Activated T-helper 1 cell treated with anti-CD3 and anti-CD28 coated beads, Interleukin-12 subunit alpha, Interleukin-12 subunit beta, Interleukin-2, Interleukin-4 antibody, amounts not matched to agents 30 ng/mL and 10 ng/mL and 1 ng/mL, durations not matched to agents 14 hours and 24 hours and 36 hours (primary cell): Measurements from ENCODE around the gene TSSK1B. TPM values are rescaled to one million over a fixed set of nuclear protein-coding genes. Genes with fewer than 3 reads are reported as not detected.
"Not testable (repeated sequence)": the region's sequence is repeated elsewhere in the genome, so short reads cannot be mapped to it uniquely, and the experiment has no call there.

Experiments
- DNase-seq: peaks from one replicate; pipeline ENCODE4 v3.0.0; 2021; ENCODE audit warnings: low spot score
- H3K27ac Mint-ChIP-seq: one replicate; pipeline ENCODE4 v1.8.0; 2021; ENCODE audit warnings: mild to moderate bottlenecking, mixed read lengths
- H3K27me3 Mint-ChIP-seq: one replicate; pipeline ENCODE4 v1.8.0; 2022; ENCODE audit warnings: mild to moderate bottlenecking, moderate library complexity, mixed read lengths; ENCODE audit not compliant: insufficient read depth
- H3K36me3 Mint-ChIP-seq: one replicate; pipeline ENCODE4 v1.8.0; 2021; ENCODE audit warnings: low read depth, mixed read lengths
- H3K4me1 Mint-ChIP-seq: one replicate; pipeline ENCODE4 v1.8.0; 2021; ENCODE audit warnings: low read depth, mixed read lengths
- H3K4me3 Mint-ChIP-seq: one replicate; pipeline ENCODE4 v1.8.0; 2021; ENCODE audit warnings: mild to moderate bottlenecking, moderate library complexity, mixed read lengths
- H3K9me3 Mint-ChIP-seq: one replicate; pipeline ENCODE4 v1.8.0; 2021; ENCODE audit warnings: mixed read lengths
- intact Hi-C: fragments of 100-400 bp; cut with micrococcal nuclease; formaldehyde crosslinking; loops from one replicate; pipeline ENCODE4 v1.15.1; 2024
- total RNA-seq: library from RNA; stranded (reverse); gene quantifications from 2 replicates; pipeline ENCODE4 v1.2.3, GENCODE V29; 2022

TSSK1B gene, protein sequence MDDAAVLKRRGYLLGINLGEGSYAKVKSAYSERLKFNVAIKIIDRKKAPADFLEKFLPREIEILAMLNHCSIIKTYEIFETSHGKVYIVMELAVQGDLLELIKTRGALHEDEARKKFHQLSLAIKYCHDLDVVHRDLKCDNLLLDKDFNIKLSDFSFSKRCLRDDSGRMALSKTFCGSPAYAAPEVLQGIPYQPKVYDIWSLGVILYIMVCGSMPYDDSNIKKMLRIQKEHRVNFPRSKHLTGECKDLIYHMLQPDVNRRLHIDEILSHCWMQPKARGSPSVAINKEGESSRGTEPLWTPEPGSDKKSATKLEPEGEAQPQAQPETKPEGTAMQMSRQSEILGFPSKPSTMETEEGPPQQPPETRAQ
- total RNA-seq = not detected in 2 replicates

- H3K9me3 Mint-ChIP-seq = no peaks in the 10 kb centered on the region
- intact Hi-C loops = no loop called here
- no peak for DNase-seq
- H3K4me1 Mint-ChIP-seq = no peaks in the 10 kb centered on the region
- no peaks in the 10 kb centered on the region for H3K36me3 Mint-ChIP-seq
- peaks cover 8% of the 10 kb centered on the region for H3K27me3 Mint-ChIP-seq
- no peak within 1 kb of the TSS for H3K4me3 Mint-ChIP-seq
- no peak within 1 kb of the TSS for H3K27ac Mint-ChIP-seq
These were observed at the start of gene TSSK1B for GRCh38 chr5:113434889-113435288. Gene TSSK1B (minus strand): TSS chr5:113434989. CDS start chr5:113434839, 150 bp downstream.

GRCh38 chr5:113480243-113480642 is 45.5 kb upstream of the TSSK1B start:
- H3K27me3 Mint-ChIP-seq = peaks cover 54% of the 10 kb centered on the region
- no peak for DNase-seq
- H3K36me3 Mint-ChIP-seq = no peaks in the 10 kb centered on the region
- H3K9me3 Mint-ChIP-seq = no peaks in the 10 kb centered on the region
- H3K4me1 Mint-ChIP-seq = no peaks in the 10 kb centered on the region
- H3K4me3 Mint-ChIP-seq = no peak overlapping the region
- intact Hi-C loops = no loop called here
- no peak overlapping the region for H3K27ac Mint-ChIP-seq

DNA sequence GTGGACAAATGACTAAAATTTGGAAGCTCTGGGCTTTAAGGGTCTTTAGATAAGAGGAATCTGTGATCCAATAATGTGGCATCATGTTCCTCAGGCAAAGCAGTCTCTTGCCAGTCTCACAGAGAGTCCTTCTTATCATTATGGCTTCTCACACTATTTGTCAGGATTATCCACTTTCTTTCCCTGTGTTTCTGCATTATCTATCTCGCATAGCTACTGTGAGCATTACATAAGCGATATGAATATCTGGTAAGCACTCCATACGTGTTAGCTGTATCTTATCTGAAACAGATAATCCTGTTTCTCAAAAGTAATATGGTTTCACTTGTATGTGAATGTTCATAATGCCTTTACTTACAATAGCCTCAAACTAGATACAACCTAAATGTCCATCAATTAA is 43.9 kb upstream of the TSSK1B start:
- no peak for DNase-seq
- Mint-ChIP-seq H3K4me3 (no peak overlapping the region), H3K4me1 (no peaks in the 10 kb centered on the region), H3K27me3 (peaks cover 49% of the 10 kb centered on the region), H3K9me3 (no peaks in the 10 kb centered on the region), H3K36me3 (no peaks in the 10 kb centered on the region), H3K27ac (no peak overlapping the region)
- intact Hi-C loops = no loop called here

DNA sequence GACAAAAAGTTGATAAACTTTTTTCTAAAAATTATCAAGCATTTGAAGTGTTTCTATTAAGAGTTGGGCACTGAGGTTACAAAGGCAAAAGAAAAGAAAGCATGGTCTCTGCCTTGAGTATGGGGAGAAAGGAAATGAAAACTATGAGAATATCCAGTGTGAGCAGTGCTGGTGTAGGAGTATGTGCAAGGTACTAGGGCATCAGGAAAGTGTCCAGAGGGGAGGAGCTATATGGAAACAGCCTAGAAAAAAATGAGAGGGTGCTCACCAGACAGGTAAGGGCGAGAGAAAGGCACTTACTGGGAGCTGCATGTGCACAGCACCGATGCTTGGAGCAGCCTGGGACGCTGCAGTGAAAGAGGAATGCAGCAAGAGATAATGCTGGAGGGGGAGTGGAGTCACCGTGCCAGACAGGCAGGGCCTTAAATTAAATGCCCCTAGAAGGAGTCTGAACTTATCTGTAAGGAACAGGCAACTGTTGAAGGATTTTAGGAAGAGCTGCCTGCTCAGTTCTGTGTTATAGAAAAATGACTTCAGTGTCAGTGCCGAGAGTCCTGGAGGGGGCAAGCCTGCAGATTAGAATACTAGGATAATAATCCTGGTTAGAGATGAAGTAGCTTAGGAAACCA is 39.4 kb upstream of the TSSK1B start:
- H3K27ac Mint-ChIP-seq = no peak overlapping the region
- no peak for DNase-seq
- H3K4me3 Mint-ChIP-seq = no peak overlapping the region
- no peaks in the 10 kb centered on the region for H3K4me1 Mint-ChIP-seq
- intact Hi-C loops = no loop called here
- no peaks in the 10 kb centered on the region for H3K36me3 Mint-ChIP-seq
- H3K9me3 Mint-ChIP-seq = no peaks in the 10 kb centered on the region
- peaks cover 33% of the 10 kb centered on the region for H3K27me3 Mint-ChIP-seq

DNA sequence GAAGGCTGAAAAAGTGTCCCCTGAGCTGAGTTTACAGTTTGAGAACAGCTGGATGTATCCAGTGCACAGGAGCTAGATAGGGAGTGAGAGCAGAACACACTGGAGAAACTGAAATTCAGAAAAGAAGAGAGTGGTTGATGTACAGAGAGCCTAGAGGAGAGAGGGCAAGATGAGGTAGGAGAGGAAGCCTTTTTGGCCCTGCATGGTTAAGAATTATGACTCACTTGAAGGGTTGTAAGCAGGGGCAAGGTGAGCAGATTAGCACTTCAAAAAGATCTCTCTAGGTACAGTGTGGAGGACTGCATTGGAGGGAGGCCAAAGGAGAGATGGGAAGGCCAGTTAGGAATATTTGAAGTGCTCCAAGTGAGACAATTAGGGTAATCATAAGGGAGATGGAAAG is 28.2 kb upstream of the TSSK1B start:
- Mint-ChIP-seq H3K27me3 (peaks cover 5% of the 10 kb centered on the region), H3K27ac (no peak overlapping the region), H3K36me3 (no peaks in the 10 kb centered on the region), H3K9me3 (no peaks in the 10 kb centered on the region), H3K4me3 (no peak overlapping the region), H3K4me1 (no peaks in the 10 kb centered on the region)
- DNase-seq = no peak
- intact Hi-C loops = no loop called here

DNA sequence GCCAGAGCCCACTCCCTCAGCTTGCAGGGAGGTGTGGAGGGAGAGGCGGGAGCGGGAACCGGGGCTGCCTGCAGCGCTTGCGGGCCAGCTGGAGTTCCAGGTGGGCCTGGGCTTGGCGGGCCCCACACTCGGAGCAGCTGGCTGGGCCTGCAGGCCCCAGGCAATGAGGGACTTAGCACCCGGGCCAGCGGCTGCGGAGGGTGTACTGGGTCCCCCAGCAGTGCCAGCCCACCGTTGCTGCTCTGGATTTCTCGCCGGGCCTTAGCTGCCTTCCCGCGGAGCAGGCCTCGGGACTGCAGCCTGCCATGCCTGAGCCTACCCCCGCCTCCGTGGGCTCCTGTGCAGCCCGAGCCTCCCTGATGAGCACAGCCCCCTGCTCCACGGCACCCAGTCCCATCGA is 22.3 kb upstream of the TSSK1B start:
- not testable (repeated sequence) for H3K9me3 Mint-ChIP-seq, H3K4me1 Mint-ChIP-seq

DNA sequence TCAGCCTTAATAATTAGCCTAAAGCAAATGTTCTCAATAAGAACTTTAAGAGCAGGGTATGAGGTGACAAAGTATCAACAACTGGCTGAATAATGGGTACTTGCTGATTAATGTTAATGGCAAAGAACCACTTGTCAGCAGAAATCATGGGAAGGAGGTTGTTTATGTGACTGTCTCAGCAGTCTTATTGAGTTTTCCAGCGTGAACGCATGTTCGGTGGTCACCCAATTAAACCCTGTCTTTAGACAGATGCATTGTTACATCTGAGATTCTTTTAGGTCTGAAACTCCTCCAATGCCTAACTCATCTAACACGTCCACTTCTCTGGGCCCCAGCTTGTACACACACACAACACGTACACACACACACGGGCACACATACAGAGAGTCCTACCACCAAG is 18.2 kb upstream of the TSSK1B start:
- Mint-ChIP-seq H3K4me3 (no peak overlapping the region), H3K36me3 (no peaks in the 10 kb centered on the region), H3K27ac (no peak overlapping the region), H3K9me3 (no peaks in the 10 kb centered on the region), H3K27me3 (peaks cover 9% of the 10 kb centered on the region), H3K4me1 (no peaks in the 10 kb centered on the region)
- DNase-seq = no peak
- intact Hi-C loops = no loop called here

More for the DNA sequence above, 22.3 kb upstream of the TSSK1B start:
- H3K27ac Mint-ChIP-seq, H3K4me3 Mint-ChIP-seq, DNase-seq, intact Hi-C loops, H3K27me3 Mint-ChIP-seq, H3K36me3 Mint-ChIP-seq: not testable (repeated sequence)

GRCh38 chr5:113451797-113452196 is 17.0 kb upstream of the TSSK1B start:
- H3K9me3 Mint-ChIP-seq = no peaks in the 10 kb centered on the region
- no peak for DNase-seq
- no peaks in the 10 kb centered on the region for H3K36me3 Mint-ChIP-seq
- H3K27ac Mint-ChIP-seq = no peak overlapping the region
- intact Hi-C loops = no loop called here
- H3K4me1 Mint-ChIP-seq = no peaks in the 10 kb centered on the region
- peaks cover 16% of the 10 kb centered on the region for H3K27me3 Mint-ChIP-seq
- no peak overlapping the region for H3K4me3 Mint-ChIP-seq

GRCh38 chr5:113450929-113451328 is 16.1 kb upstream of the TSSK1B start:
- intact Hi-C loops = no loop called here

DNA sequence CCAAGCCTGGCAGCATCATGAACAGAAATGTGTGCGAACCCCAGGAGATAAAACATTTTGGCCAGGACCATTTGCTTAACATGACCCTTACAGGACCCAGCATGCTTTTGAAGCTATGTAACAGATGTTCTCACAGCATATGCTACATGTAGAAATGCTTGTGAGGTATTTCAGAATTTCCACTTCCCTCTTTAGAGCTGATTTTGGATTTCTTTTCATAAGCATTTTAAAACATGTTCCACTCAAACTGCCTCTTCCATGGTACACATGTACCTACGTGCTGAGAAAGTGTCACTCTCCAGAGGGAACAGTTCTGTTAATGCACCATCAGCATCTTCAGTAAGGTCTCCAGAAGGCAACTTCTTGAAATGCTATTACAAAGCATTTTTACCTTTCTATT is 15.7 kb upstream of the TSSK1B start:
- no peak for DNase-seq
- H3K27ac Mint-ChIP-seq = no peak overlapping the region
- H3K9me3 Mint-ChIP-seq = no peaks in the 10 kb centered on the region
- H3K36me3 Mint-ChIP-seq = no peaks in the 10 kb centered on the region
- intact Hi-C loops = no loop called here
- peaks cover 23% of the 10 kb centered on the region for H3K27me3 Mint-ChIP-seq
- H3K4me1 Mint-ChIP-seq = no peaks in the 10 kb centered on the region
- no peak overlapping the region for H3K4me3 Mint-ChIP-seq

More at GRCh38 chr5:113450929-113451328, 16.1 kb upstream of the TSSK1B start:
- DNase-seq = no peak
- Mint-ChIP-seq H3K4me3 (no peak overlapping the region), H3K27ac (no peak overlapping the region), H3K9me3 (no peaks in the 10 kb centered on the region), H3K4me1 (no peaks in the 10 kb centered on the region), H3K27me3 (peaks cover 23% of the 10 kb centered on the region), H3K36me3 (no peaks in the 10 kb centered on the region)

GRCh38 chr5:113448252-113448651 is 13.5 kb upstream of the TSSK1B start:
- Mint-ChIP-seq H3K36me3 (no peaks in the 10 kb centered on the region), H3K4me1 (no peaks in the 10 kb centered on the region), H3K4me3 (no peak overlapping the region), H3K27ac (no peak overlapping the region), H3K9me3 (no peaks in the 10 kb centered on the region), H3K27me3 (peaks cover 28% of the 10 kb centered on the region)
- DNase-seq = no peak
- intact Hi-C loops = no loop called here

DNA sequence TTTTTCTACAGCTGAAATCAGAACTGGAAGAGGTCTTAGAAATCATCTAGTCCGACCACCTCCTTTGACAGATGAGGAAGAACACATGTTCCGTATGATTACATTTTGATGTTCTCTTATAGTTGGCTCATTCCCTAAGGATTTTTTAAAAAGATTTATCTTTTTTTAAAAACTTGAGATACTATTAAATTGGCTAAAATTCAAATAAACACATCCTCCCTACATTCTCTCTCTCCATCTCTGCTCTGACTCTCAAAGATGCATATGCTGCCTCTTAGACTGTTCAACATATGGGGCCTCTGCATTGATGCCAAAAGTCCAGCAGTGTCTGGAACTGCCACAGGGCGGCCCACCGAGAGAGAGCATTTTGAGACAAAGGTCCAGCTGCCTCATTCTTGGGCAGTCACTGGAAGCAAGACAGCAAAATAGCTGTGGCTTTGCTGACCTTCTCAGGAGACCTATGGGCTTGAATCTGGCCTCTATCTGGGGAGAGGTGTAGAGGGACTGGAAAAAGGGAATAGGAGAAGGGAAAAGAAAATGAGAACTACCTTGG is 12.8 kb upstream of the TSSK1B start:
- Mint-ChIP-seq H3K27me3 (peaks cover 30% of the 10 kb centered on the region), H3K9me3 (no peaks in the 10 kb centered on the region), H3K4me3 (no peak overlapping the region), H3K4me1 (no peaks in the 10 kb centered on the region), H3K36me3 (no peaks in the 10 kb centered on the region), H3K27ac (no peak overlapping the region)
- no peak for DNase-seq
- intact Hi-C loops = no loop called here

DNA sequence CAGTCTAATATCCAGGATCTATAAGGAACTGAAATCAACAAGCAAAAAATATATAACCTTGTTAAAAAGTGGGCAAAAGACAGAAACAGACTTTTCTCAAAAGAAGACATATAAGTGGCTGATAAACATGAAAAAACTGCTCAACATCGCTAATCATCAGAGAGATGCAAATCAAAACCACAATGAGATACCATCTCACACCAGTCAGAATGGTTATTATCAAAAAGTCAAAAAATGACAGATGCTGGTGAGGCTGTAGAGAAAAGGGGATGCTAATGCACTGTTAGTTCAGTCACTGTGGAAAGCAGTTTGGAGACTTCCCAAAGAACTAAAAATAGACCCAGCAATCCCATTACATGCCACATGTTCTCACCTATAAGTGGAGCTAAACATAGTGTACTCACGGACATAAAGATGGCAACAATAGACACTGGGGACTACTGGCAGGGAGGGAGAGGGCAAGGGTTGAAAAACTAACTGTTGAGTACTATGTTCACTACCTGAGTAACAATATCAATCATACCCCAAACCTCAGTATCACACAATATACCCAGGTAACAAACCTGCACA is 11.7 kb upstream of the TSSK1B start:
- Mint-ChIP-seq H3K36me3 (no peaks in the 10 kb centered on the region), H3K27ac (no peak overlapping the region), H3K9me3 (no peaks in the 10 kb centered on the region), H3K27me3 (peaks cover 30% of the 10 kb centered on the region), H3K4me3 (no peak overlapping the region), H3K4me1 (no peaks in the 10 kb centered on the region)
- no peak for DNase-seq
- intact Hi-C loops = no loop called here
